Measurements from ENCODE around the gene TINAGL1.

TINAGL1 gene

GRCh38 chr1:31617218-31617915 lies 41.1 kb downstream of the TINAGL1 start, which contains the start of gene HCRTR1:
TSS of gene HCRTR1 (plus strand) at chr1:31617689. CDS start at chr1:31619193, 1,504 bp downstream.
- H3K4me1 ChIP-seq (ENCODE audit: insufficient read depth, poor library complexity, severe bottlenecking), result no peaks in the 10 kb centered on the region
- ATAC-seq (ENCODE audit: low read depth), result peak; percentile 20; the same call in 1 of the 3 replicates
- peaks cover 13% of the 10 kb centered on the region for H3K27me3 ChIP-seq (ENCODE audit: insufficient read depth, poor library complexity, severe bottlenecking)
- no peak within 1 kb of the TSS for H3K27ac ChIP-seq (ENCODE audit: poor library complexity, severe bottlenecking)
- H3K9me3 ChIP-seq (ENCODE audit: severe bottlenecking), result no peaks in the 10 kb centered on the region
- H3K36me3 ChIP-seq (ENCODE audit: low read depth), result no peaks in the 10 kb centered on the region
- peak within 1 kb of the TSS; percentile 36 for H3K4me3 ChIP-seq (ENCODE audit: severe bottlenecking)
- TF ChIP-seq CTCF (IDR thresholded peaks at IDR 0.05; ENCODE audit: poor library complexity, severe bottlenecking), result no peak
- no peak for DNase-seq (ENCODE audit: low spot score)

GRCh38 chr1:31617916-31618746 lies 41.8 kb downstream of the TINAGL1 start:
- peak; percentile 61 for ATAC-seq (ENCODE audit: low read depth)
- no peak overlapping the region for H3K27ac ChIP-seq (ENCODE audit: poor library complexity, severe bottlenecking)
- no peaks in the 10 kb centered on the region for H3K4me1 ChIP-seq (ENCODE audit: insufficient read depth, poor library complexity, severe bottlenecking)
- peak overlapping the region; percentile 36 for H3K4me3 ChIP-seq (ENCODE audit: severe bottlenecking)
- DNase-seq (ENCODE audit: low spot score), result no peak
- H3K36me3 ChIP-seq (ENCODE audit: low read depth), result no peaks in the 10 kb centered on the region
- no peaks in the 10 kb centered on the region for H3K9me3 ChIP-seq (ENCODE audit: severe bottlenecking)
- TF ChIP-seq CTCF (IDR thresholded peaks at IDR 0.05; ENCODE audit: poor library complexity, severe bottlenecking), result peak; percentile 86
- H3K27me3 ChIP-seq (ENCODE audit: insufficient read depth, poor library complexity, severe bottlenecking), result peaks cover 13% of the 10 kb centered on the region

GRCh38 chr1:31618916-31619846 lies 42.9 kb downstream of the TINAGL1 start:
- no peak for ATAC-seq (ENCODE audit: low read depth)
- no peak for DNase-seq (ENCODE audit: low spot score)
- TF ChIP-seq CTCF (IDR thresholded peaks at IDR 0.05; ENCODE audit: poor library complexity, severe bottlenecking), result no peak
- peaks cover 13% of the 10 kb centered on the region for H3K27me3 ChIP-seq (ENCODE audit: insufficient read depth, poor library complexity, severe bottlenecking)
- H3K4me3 ChIP-seq (ENCODE audit: severe bottlenecking), result no peak overlapping the region
- no peak overlapping the region for H3K27ac ChIP-seq (ENCODE audit: poor library complexity, severe bottlenecking)
- no peaks in the 10 kb centered on the region for H3K4me1 ChIP-seq (ENCODE audit: insufficient read depth, poor library complexity, severe bottlenecking)
- H3K9me3 ChIP-seq (ENCODE audit: severe bottlenecking), result no peaks in the 10 kb centered on the region
- no peaks in the 10 kb centered on the region for H3K36me3 ChIP-seq (ENCODE audit: low read depth)

GRCh38 chr1:31620631-31621497 lies 44.5 kb downstream of the TINAGL1 start:
- no peak for TF ChIP-seq CTCF (IDR thresholded peaks at IDR 0.05; ENCODE audit: poor library complexity, severe bottlenecking)
- Histone ChIP-seq H3K27ac (ENCODE audit: poor library complexity, severe bottlenecking) (no peak overlapping the region), H3K27me3 (ENCODE audit: insufficient read depth, poor library complexity, severe bottlenecking) (peaks cover 13% of the 10 kb centered on the region), H3K9me3 (ENCODE audit: severe bottlenecking) (no peaks in the 10 kb centered on the region), H3K4me3 (ENCODE audit: severe bottlenecking) (no peak overlapping the region), H3K4me1 (ENCODE audit: insufficient read depth, poor library complexity, severe bottlenecking) (no peaks in the 10 kb centered on the region), H3K36me3 (ENCODE audit: low read depth) (no peaks in the 10 kb centered on the region)
- ATAC-seq (ENCODE audit: low read depth), result no peak
- DNase-seq (ENCODE audit: low spot score), result no peak

Data from RWPE2 (cell line).